Hematopoietic multipotent progenitor cell treated with erythropoietin and hydrocortisone succinate and interleukin-3 and kit ligand, for 4 days (in vitro differentiated cells): ENCODE data around the gene ANKRD33B.
"Not testable (repeated sequence)": the region's sequence is repeated elsewhere in the genome, so short reads cannot be mapped to it uniquely, and the experiment has no call there.

Source experiments
- DNase-seq: peaks from one replicate; pipeline ENCODE4 v3.0.0-alpha.2; 2015

The ANKRD33B gene

DNA sequence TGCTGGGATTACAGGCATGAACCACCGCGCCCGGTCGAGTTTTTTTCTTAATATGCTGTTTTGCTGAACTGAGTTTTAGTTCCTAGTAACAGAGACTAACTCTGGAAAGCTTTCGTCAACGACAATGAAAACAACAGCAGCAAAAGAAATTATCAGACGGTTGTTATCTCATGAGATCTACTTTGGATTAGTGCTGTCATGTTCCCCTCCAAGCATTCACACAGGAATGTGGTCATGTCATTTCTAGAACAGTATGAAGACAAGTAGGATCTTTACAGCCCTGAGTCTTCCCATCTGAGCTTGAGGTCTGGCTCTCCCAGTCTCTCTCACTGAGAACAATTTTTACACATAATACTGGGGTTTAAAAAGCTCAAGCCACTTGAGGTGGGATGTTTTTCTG, 4.0 kb upstream of the ANKRD33B start:
- DNase-seq = no peak

DNA sequence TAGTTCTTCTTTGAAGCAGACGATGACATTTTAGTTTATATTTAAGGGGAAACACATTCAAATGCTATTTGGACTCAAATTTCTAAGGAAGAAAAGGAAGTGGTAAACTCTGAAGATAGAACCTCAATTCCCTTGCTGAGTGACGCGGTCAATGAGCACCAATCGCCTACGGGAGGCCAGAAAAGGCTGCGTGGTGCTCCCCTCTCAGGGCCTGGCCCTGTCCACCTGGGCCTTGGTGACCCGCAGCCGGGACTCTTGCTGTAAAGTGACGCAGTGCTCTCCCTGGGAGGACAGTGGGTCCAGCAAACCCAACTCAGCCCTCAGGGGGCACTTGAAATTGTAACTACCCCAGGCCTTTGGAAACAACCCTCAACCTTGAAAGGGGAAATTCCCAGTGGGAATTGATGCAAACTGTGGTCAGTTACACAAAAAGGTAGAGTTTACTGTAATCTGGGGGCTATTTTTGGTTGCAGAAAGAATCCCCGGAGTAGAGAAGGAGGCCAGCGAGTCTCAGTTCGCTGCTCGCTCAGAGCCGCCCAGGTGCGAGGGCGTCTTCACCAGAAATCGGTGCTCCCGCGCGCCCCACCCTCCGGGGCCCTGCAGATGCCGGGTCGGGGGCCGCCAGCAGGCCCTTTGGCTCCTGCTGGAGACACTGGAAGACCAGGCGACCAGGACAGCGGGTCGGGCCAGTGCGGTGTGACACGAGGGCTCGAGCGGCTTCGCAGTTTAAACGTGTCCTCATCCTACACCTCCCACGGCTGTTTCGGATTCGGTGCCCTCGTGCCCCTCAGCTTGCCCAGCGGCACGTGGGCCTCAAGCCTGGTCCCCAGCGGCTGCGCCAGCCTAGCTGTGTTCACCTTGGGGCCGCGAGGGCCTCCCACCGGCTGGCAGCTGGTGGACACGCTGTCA, 1.4 kb upstream of the ANKRD33B start:
- peak; percentile 51 for DNase-seq

DNA sequence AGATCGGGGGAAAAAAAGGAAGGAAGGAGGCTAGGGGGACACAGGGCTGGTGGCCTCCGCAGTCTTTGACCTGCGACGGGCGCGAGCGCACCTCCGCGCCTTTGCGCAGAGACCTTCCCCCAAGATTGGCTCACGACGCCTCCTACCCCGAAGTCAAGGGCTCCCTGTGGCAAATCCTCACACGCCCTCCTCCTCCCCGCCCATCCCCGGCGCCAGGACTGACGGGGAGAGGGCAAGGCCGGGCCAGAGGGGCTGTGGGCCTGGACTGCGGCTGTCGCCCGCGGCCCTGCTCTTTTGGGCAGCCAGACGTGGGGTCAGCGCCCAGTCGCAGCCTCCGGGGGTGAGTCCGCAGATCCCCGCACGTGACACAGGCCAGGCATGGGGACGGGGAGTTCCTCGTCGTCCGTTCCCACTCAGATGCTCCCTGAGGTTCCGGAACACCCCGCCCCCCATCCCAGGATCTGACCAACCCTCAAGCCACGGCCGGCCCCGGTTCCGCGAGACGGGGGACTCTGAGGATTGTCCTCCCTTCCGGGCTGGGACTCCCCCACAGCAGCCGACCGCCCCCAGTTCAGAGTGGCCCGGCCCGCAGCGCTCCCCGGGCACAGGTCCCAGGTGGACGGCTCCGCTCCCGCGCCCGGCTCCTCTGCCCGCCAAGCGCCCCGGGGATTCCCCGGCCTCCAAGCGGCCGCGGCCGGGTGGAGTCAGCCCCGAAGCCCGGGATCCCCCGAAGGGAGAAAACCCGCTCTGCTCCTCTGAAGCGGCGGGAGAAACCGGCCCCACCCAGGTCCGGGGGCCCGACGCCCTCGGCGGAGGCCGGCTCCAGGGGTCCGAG, 543 bp upstream of the ANKRD33B start:
- DNase-seq = peak; percentile 35

DNA sequence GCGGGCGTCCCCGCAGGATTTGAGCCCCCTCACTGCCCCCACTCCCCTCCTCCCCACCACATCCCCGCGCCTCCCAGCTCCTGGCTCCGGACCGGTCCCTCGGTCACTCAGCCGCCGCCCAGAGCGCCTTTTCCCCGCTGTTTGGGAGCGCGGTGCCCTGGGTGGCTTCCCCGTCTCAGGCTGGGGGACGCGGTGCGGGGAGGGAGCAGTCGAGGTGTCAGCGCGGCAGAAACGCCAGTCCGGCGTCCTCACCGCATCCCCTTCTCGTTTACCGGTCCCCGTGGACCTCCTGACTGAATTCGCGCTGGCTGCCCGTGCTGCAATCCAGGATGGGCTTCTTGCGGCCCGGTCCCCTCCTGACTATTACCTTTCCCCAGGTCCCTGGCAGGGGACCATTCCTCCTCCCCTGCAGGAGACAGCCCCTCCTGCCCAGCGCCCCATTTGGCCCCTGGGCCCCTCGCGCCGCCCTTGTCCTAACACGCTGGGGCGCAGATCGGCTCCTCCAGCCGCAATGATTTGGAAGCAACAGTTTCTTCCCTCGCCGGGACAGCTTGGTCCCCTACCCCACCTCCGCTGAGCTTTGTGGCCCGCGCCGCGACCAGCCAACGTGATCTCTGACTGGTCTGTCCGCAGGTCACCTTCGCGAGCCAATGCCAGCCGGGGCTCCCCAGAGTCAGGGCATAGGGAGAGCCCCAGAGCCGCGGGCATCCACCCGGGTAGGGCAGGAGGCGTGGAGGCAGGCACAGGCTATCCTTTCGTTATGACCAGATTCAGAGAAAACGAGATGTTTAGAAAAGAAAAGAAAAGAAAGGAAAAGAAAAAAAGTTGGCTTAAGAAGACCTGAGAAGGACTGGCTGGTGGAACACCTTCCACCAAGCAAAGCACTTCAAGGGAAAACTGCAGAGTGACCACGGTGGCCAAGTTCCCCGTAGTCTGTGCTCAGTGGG, 1.2 kb downstream of the ANKRD33B start:
- DNase-seq = no peak

DNA sequence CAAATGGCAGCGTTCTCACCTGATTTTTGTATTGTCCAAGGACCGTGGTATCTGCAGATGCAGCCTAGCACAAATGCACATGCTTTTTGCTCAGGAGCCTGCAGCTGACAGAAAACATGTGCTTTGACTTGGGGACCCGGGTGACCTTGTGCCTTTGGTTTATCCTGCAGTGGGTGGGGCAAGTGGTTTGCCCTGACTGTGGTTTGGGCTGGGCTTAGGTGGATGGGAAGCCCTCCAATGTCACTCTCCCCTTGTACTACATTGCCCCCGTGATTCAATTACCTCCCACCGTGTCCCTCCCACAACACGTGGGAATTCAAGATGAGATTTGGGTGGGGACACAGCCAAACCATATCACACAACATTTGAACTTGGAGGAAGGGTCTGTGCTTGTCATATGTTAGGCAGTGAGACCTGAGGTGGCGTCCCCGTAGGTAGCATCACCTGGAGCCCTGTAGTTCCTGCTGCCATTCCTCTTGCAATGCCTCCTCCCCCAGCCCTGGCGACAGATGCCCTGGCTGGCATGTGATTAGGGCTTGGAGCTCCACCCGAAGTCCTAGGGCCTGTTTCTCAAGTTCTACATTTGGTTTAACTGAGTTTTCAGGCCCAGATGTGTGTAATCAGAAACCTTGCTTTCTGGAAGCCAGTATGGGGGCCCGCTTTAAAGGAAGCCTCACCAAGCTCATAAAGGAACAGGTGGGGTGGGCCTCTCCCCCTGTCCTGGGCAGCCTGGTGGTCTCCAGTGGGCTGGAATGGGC, 2.1 kb downstream of the ANKRD33B start:
- DNase-seq = peak; percentile 75

DNA sequence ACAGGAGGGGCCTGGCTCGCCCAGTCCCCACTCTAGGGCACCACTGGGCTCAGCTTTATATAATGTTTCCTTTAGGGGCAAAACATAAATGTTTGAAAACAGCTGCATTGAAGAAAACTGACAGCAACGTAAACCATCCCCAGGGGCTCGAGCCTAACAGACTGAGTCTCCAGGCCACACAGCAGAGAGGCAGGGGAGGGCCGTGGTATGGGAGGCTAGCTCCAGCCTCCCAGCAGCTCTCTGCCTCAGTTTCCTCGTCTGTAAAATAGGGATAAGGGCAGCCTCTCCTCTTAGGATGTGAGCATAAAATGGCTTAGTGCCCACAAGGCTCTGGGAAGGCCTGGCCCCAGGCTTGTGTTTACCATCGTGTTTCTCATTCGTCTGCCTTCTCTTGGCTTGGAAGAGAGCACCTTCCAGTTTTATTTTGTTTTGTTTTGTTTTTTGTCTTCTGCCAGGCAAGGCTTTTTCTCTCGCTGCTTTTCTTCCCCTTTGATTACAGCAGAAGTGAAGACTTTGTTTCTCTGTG, 2.7 kb downstream of the ANKRD33B start:
- no peak for DNase-seq

DNA sequence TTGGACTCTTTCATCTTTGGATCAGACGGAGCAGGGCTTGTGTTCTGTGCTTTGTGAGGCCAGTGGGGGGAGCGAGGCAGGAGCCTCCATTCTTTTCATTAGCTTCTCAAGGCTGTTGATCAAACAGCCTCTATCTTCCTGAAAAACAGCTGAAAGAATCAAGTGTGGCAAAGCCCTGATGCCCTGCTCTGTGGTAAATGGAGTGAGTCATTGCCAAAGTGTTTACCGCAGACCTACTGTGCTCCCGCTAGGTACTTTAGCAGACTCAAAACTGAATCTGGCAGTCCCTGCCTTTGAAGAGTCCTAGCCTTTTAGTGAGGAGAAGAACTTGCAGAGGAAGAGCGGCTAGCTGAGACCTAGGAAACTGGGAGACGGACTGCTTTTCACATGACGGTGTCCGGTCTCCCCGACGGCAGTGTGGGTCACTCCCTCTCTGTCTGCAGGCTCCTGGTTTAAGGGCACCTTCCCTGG, 3.3 kb downstream of the ANKRD33B start:
- DNase-seq = no peak

DNA sequence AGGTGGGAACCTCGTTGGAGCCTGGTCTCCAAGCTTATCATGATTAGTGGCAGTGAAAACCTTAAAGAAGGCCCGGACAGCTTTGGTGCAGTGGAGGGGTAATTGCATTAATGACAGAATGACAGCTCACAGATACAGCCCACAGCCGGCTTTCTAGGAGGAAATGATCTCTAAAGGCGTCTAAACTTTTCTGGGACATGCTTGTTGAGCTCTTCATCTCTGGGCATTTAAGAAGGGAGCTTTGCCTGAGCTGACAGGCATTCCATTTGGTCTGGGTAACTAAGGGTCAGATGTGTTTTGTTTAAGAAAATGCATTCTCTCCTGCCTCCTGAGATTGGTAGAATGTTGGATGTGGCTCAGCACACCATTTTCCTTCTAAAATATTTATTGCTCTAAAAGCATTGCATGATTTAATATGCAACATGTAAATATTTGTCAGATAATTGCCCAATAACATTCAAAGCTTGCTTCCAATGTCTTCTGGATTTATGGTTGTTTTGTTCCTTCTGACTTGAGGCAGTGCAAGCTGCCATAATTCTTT, 4.0 kb downstream of the ANKRD33B start:
- no peak for DNase-seq

DNA sequence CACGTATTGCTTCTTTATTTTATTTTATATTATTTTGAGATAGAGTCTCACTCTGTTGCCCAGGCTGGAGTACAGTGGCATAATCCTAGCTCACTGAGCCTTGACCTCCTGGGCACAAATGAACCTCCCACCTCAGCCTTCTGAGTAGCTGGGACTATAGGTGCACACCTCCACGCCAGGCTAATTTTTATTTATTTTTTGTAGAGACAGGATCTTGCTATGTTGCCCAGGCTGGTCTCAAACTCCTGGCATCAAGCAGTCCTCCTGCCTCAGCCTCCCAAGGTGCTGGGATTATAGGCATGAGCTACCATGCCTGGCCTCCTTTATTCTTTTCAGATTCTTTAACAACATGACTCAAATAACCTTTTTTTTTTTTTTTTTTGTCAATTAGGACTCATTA, 6.7 kb downstream of the ANKRD33B start:
- DNase-seq = not testable (repeated sequence)

DNA sequence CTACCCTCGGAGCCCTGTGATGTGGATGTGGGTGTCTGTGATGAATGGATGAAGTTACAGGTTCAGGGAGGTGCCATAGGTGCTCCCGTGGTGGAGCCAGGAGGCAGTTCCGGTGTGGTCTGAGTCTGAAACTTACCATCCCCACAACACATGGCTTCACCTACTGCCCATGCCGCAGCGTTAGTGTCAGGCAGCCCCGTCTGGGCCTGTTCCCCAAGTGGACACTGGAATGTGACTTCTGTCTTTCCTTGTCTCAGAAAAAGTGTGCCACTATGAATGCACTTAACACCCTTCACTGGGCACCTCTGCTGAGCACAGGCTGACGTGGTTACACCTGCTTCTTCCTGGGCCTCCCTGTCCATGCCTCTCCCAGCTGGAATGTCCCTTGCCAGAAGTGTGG, 8.6 kb downstream of the ANKRD33B start:
- DNase-seq = no peak

DNA sequence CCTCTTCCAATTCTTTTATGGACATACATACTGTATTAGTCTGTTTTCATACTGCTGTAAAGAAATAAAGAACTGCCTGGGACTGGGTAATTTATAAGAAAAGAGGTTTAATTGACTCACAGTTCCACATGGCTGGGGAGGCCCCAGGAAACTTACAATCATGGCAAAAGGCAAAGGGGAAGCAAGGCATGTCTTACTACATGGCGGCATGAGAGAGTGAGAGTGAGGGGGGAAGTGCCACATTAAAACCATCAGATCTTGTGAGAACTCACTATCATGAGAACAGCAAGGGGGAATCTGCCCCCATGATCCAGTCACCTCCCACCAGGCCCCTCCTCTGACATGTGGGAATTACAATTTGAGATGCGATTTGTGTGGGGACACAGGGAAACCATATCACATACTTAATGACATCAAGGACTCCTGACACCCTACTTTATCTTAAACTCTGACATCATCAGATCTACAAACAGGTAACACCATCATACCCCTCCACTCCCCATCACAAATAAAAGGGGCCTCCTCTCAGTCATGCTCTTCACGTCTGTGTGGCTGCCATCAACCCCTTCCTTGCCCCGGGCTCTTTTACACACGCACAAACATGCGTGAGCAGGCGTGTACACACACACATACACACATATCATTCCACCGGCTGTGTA, 9.7 kb downstream of the ANKRD33B start:
- no peak for DNase-seq

DNA sequence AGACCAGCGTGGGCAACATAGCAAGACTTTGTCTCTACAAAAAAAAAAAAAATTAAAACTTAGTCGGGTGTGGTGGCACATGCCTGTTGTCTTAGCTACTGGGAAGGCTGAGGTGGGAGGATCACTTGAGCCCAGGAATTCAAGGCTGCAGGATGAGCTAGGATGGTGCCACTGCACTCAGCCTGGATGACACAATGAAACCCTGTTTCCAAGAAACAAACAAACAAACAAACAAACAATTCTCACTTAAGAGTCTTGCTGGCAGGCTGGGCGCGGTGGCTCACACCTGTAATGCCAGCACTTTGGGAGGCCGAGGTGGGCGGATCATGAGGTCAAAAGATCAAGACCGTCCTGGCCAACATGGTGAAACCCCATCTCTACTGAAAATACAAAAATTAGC, 11.0 kb downstream of the ANKRD33B start:
- not testable (repeated sequence) for DNase-seq

DNA sequence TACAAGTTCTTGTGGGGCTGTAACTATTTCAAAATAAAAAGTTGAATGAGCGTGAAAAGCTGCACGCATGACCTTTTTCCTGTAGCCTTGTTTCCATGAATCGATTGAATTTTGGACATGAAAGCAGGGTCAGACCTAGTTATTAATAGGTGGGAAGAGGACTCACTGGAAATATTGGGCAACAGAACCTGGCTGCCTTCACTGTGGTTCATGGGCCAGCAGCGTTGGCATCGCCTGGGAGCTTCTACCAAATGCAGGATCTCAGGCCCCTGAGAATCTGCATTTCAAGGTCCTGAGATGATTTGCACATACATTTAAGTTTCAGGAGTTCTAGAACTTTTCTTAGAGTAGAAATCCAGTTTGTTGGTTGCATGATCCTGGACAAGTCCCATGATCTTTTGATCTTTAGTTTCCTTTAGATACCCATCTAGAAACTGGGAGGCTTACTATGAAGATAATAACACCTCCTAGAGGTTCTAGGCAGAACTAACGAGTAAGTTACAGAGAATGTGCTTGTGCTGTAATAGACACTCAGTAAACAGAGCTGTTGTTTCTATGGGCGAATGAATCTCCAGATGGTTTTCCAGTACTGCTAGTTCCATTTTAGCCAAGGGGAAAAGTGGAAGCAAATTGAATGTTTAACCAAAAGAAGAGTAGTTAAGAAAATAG, 12.4 kb downstream of the ANKRD33B start:
- DNase-seq = no peak

DNA sequence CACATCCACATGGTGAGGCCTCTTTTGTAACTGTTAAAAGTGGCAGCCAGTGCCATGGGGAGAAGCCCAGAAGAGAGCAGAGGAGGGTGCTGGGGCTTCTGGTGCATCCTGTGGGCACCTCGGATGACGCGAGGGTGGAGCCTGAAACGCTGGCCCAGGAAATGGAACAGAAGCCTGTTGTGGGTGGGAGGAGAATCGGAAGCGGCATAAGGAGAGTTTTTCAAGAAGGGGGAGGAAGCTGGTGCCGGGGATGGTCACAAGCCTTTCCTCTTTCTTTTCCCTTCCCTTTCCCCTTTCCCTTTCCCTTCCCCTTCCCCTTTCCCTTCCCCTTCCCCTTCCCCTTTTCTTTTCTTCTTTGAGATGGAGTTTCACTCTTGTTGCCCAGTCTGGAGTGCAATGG, 12.9 kb downstream of the ANKRD33B start:
- no peak for DNase-seq

DNA sequence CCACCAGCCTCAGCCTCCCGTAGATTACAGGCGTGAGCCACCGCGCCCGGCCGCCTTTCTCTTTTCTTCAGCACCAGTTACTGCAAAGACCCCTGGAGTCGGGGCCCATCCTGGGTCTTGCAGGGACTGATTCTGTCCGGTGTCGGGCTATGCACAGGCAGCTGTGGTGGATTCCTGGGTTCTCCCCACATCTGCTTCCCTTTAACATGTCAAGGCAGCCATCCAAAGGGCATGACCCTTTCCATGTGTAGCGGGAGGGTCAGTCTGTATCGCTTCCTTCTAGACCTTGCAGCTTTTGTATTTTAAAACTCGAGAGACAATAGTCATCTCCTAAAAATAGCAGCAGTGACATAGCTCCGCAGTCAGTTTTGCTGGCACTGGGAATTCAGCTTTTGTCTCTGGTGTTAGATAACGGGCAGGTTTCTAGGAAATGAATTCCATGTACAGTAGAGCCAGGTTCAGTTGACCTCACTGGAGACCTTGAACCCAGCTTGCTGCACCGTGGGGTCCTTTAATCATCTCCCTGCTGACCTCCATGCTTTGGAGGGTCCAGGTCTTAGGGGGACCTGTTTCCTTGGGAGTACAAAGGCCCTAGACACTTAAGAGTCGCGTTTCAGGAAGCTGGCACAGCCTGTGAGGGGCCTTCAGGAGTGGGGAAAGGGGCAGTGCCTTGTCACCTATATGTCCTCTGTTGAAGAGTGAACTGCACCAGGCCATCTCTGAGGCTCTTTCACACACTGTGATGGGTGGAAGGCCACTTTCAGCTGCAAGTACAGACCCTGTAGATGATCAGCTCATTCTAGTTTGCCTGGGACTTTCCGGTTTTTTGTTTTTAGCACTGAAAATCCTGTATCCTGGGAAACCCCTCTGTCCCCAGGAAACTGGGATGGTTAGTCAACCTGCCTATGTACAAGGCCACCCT, 13.8 kb downstream of the ANKRD33B start:
- DNase-seq = no peak

DNA sequence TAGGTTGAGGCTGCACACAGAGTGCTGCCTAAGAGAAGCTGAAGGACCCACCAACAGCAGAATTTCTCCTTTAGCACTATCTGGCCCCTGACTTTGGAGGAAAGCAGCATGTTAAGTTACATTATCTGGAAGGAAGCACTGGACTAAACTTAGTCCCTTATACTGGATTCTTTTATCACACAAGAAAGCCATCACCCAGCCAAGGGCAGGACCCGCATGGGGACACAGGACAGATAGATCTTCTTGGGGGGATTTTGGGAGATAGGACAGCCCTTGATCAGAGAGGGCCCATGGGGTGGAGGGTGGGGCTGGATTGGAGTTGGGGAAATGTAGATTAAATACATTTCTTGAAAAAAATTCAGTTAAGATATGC, 14.4 kb downstream of the ANKRD33B start:
- peak; percentile 63 for DNase-seq

DNA sequence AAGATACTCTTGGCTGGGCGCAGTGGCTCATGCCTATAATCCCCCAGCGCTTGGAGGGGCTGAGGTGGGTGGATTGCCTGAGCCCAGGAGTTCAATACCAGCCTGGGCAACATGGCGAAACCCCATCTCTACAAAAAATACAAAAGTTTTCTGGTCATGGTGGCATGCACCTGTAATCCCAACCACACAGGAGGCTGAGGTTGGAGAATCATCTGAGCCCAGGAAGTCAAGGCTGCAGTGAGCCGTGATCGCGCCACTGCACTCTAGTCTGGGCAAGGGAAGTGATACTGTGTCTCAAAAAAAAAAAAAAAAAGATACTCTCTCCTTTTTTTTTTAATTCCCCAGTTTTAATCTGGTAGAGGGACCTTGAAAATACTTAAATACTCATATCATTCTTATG, 15.0 kb downstream of the ANKRD33B start:
- DNase-seq = no peak

DNA sequence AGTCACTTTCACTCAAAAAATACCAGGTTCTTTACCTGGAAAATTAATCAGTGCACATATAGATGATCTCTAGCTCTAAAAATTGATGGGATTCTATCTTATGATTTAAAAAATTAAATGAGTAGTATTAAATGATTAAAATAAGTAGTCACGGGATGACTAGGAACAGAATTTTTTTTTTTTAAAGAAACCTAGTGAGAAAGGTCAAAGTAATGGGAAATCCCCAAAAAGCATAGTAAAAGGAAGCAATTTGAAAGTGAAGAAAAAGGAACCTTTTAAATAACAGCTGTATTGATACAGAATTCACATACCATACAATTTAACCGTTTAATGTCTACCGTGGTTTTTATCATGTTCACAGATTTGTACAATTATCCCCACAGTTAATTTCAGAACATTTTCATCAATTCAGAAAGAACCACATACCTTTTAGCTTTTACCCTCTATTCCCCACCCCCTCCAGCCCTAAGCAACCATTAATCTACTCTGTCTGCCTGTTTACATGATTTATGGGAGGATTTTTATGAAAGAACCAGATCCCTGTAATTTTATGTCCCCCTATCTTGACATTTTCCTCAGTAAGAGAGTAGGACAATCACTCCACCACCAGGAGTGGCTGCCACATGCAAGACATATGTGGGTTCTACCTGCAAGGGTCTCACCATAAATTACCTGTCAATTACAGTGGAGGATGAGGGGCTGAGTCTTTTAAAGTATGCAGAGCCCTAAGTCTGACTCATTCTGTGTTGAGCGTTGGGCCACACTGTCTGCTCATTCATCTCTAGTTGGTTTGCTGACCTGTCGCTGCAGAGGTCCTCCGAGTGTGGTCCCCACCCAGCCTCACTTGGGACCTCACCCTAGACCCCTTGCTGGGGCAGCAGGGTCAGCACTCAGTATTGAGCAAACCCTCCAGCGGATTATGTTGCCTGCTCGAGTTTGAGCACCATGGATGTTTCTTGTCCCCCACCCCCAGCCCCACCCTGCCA, 16.0 kb downstream of the ANKRD33B start:
- no peak for DNase-seq
